Sigmoid colon (tissue), 7 donors: ENCODE data around the gene PAOX. TPM values are rescaled to one million over a fixed set of nuclear protein-coding genes. Genes with fewer than 3 reads are reported as not detected.

Experiments used
- DNase-seq: peaks from one replicate; pipeline ENCODE4 v3.0.0-alpha.2; 2019
- H3K27ac ChIP-seq, 4 donors: fragments of 200-600 bp; sonication (generic); one replicate each; pipeline ENCODE4 v1.5.1; 2016 to 2019; ENCODE audit warnings: mild to moderate bottlenecking in 1 of 4
- H3K27me3 ChIP-seq, 3 donors: fragments of 200-600 bp; sonication (generic); one replicate each; pipeline ENCODE4 v1.5.1; 2019; ENCODE audit warnings: mild to moderate bottlenecking in 1 of 3
- H3K36me3 ChIP-seq, 4 donors: fragments of 200-600 bp; sonication (generic); one replicate each; pipeline ENCODE4 v1.5.1; 2016 to 2019
- H3K4me1 ChIP-seq, 4 donors: fragments of 200-600 bp; sonication (generic); one replicate each; pipeline ENCODE4 v1.5.1; 2017 to 2019
- H3K4me3 ChIP-seq, 4 donors: fragments of 200-600 bp; sonication (generic); one replicate each; pipeline ENCODE4 v1.5.1; 2017 to 2019; ENCODE audit warnings: mild to moderate bottlenecking in 2 of 4, moderate library complexity in 1 of 4
- H3K9me3 ChIP-seq, 4 donors: fragments of 200-600 bp in 3 of 4; sonication (generic) in 3 of 4; one replicate each; pipeline versions ENCODE4 v1.5.1 to v1.6.1; 2013 to 2019
- CTCF ChIP-seq, 4 experiments: fragments of 450-650 bp in 3 of 4; fragments of 200-600 bp in 1 of 4; IDR thresholded peaks; one replicate each; pipeline ENCODE4 v1.5.1; 2016 to 2019; ENCODE audit warnings: antibody characterized with exemption in 4 of 4, mild to moderate bottlenecking in 3 of 4, moderate library complexity in 2 of 4
- EP300 ChIP-seq, 4 donors: sonication (generic); formaldehyde crosslinking; IDR thresholded peaks; one replicate each; pipeline ENCODE4 v1.6.1; 2017; ENCODE audit warnings: antibody characterized with exemption in 4 of 4
- POLR2A ChIP-seq, 2 donors: fragments of 450-650 bp; IDR thresholded peaks; one replicate each; pipeline ENCODE4 v1.6.1; 2016; ENCODE audit warnings: antibody characterized with exemption in 2 of 2, mild to moderate bottlenecking in 2 of 2, moderate library complexity in 2 of 2
- POLR2AphosphoS5 ChIP-seq, 4 donors: sonication (generic); formaldehyde crosslinking; IDR thresholded peaks; one replicate each; pipeline ENCODE4 v1.6.1; 2017; ENCODE audit warnings: antibody characterized with exemption in 4 of 4
- WGBS, 2 donors: extraction: QIAGEN DNeasy Blood & Tissue Kit; methylation state at CpG; one replicate each; pipeline ENCODE4 v1.1.7; 2013; 5-methylcytosine and 5-hydroxymethylcytosine counted together
- intact Hi-C: fragments of 100-400 bp; cut with DNase I; formaldehyde crosslinking; loops from one replicate; pipeline ENCODE4 v1.15.1; 2023
- polyA plus RNA-seq, 3 donors: library from polyadenylated mRNA; stranded (reverse); fragments of 200-250 nt; gene quantifications; one replicate each; pipeline ENCODE4 v1.2.3, GENCODE V29; 2013
- total RNA-seq, 4 donors: library from RNA; depleted of rRNA; stranded (reverse); fragments of >200 nt; gene quantifications; one replicate each; pipeline ENCODE4 v1.1.0, GENCODE V29; 2016
- donor health status: healthy with polysubstance abuse.
- donor health status: Bipolar disorder and iron deficiency.
- donor health status: healthy.

Gene PAOX
- total and polyA plus RNA-seq, 7 donors: 5.4 to 11.8 (median 8.7) TPM

DNA sequence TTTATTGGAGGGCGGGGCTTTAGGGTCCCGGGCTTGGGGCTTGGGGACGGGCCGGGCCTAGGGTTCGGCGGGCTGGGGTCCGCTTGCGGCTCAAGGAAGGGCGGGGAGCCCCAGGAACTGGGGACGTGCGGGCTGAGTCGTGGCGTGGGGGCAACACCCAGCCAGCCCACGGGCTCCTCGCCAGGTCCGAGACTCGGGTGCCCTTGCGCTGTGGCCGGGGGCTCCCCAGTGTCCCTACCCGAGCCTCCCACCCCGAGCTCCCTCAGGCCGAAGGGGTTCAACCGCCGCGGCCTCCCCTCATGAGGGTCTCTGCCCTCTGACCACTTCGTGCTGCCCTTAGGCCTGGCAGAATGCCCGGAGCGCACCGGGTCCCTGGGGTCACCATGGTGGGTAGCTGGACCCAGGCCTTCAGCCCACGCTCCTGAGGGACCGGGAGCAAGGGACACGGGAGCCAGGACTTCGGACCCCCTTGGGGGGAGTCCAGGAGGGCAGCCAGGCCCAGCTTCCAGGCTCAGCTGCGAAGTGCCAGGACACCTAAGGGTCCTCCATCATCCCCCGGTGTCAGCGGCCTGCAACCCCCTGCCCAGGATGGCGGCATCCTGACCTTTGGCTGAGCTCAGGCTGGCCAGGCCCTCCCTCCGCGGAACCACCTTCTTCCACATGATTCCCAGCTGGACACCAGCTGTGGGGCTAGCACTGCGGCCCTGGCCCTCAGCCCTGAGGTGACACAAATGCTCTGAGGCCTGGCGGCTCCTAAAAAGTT lies 20.7 kb upstream of the PAOX start:
- 83 to 85% methylated on average over 41 of the region's 41 CpGs for WGBS, 2 donors
- peaks cover 0 to 21% (median 8%) of the 10 kb centered on the region in 4 donors for H3K36me3 ChIP-seq
- peaks cover 3 to 43% (median 26%) of the 10 kb centered on the region in 3 donors for H3K27me3 ChIP-seq
- DNase-seq: peak; percentile 81
- no peak for TF ChIP-seq POLR2A (IDR thresholded peaks at IDR 0.05)
- TF ChIP-seq POLR2AphosphoS5 (IDR thresholded peaks at IDR 0.05): peak in 1 of 4 donors; percentile 8
- H3K4me1 ChIP-seq: peaks cover 0 to 18% (median 16%) of the 10 kb centered on the region in 4 donors
- intact Hi-C loops: no loop called here
- H3K27ac ChIP-seq: peak overlapping the region in 3 of 4 donors; percentile 31 to 66 (median 36)
- H3K9me3 ChIP-seq: no peaks in the 10 kb centered on the region
- H3K4me3 ChIP-seq: peak overlapping the region in 2 of 4 donors; percentile 37 to 62

GRCh38 chr10:133358925-133359310 lies 20.1 kb upstream of the PAOX start:
- Histone ChIP-seq H3K27me3 (peaks cover 3 to 39% (median 26%) of the 10 kb centered on the region in 3 donors), H3K9me3 (no peaks in the 10 kb centered on the region), H3K27ac (peak overlapping the region in 2 of 4 donors; percentile 36 to 66), H3K36me3 (peaks cover 0 to 25% (median 8%) of the 10 kb centered on the region in 4 donors), H3K4me3 (no peak overlapping the region), H3K4me1 (peaks cover 0 to 18% (median 16%) of the 10 kb centered on the region in 4 donors)
- TF ChIP-seq CTCF (IDR thresholded peaks at IDR 0.05) (no peak), POLR2A (IDR thresholded peaks at IDR 0.05) (no peak), POLR2AphosphoS5 (IDR thresholded peaks at IDR 0.05) (no peak), EP300 (IDR thresholded peaks at IDR 0.05) (no peak)
- intact Hi-C loops: no loop called here
- DNase-seq: no peak
- WGBS, 2 donors: 80 to 88% methylated on average over 11 of the region's 11 CpGs

- Histone ChIP-seq H3K27ac (no peak overlapping the region), H3K36me3 (peaks cover 5 to 31% (median 8%) of the 10 kb centered on the region in 4 donors), H3K27me3 (peaks cover 3 to 32% (median 20%) of the 10 kb centered on the region in 3 donors), H3K4me3 (no peak overlapping the region), H3K4me1 (peaks cover 0 to 18% (median 16%) of the 10 kb centered on the region in 4 donors), H3K9me3 (no peaks in the 10 kb centered on the region)
- no peak for DNase-seq
- TF ChIP-seq EP300 (IDR thresholded peaks at IDR 0.05) (no peak), POLR2A (IDR thresholded peaks at IDR 0.05) (no peak), CTCF (IDR thresholded peaks at IDR 0.05) (no peak), POLR2AphosphoS5 (IDR thresholded peaks at IDR 0.05) (no peak)
- WGBS, 2 donors: 18 to 54% methylated on average over 6 of the region's 6 CpGs
- intact Hi-C loops: no loop called here
Observed at GRCh38 chr10:133359554-133359971, 19.5 kb upstream of the PAOX start.

DNA sequence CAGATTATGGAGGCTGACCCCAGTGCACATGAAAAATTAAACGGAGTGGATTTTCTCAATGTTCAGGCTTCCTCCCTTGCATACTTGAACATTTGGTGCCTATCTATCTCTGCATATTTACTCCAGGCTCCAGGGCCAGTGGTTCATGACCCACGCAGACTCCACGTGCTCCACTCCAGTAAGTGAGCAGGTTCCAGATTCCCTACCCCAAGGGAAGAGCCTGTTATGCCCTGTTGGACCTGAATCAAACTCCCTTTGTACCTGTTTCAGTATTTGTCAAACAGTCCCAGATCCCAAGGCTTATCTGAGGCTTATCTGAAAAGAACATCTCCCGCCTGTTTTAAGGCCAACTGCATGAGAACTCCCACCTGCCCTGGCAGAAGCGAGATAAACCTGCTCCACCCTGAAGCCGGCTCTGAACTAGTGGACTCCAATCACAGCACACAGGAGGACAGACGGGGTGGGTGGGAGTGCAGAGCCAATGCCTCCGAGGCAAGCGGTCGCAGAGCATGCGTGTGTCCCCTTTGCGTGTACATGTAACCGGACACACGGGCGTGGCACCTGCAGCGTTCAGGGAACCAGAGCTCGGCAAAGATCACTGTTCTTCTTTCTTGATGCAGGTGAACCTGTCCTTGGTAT lies 19.0 kb upstream of the PAOX start:
- intact Hi-C loops: no loop called here
- no peak overlapping the region for H3K27ac ChIP-seq
- 21 to 73% methylated on average over 17 of the region's 17 CpGs for WGBS, 2 donors

More for the DNA sequence above, 19.0 kb upstream of the PAOX start:
- Histone ChIP-seq H3K36me3 (peaks cover 9 to 37% (median 11%) of the 10 kb centered on the region in 4 donors), H3K9me3 (no peaks in the 10 kb centered on the region), H3K4me1 (peaks cover 0 to 18% (median 16%) of the 10 kb centered on the region in 4 donors), H3K27me3 (peaks cover 3 to 27% (median 16%) of the 10 kb centered on the region in 3 donors), H3K4me3 (no peak overlapping the region)
- no peak for TF ChIP-seq CTCF (IDR thresholded peaks at IDR 0.05)
- TF ChIP-seq POLR2AphosphoS5 (IDR thresholded peaks at IDR 0.05): no peak
- no peak for TF ChIP-seq EP300 (IDR thresholded peaks at IDR 0.05)
- no peak for TF ChIP-seq POLR2A (IDR thresholded peaks at IDR 0.05)
- DNase-seq: no peak
